PFSK-1 (cell line): ENCODE measurements around the gene ADAMTS14.

ENCODE experiments used
- FOXP2 ChIP-seq: optimal IDR thresholded peaks from 2 replicates; pipeline ENCODE3; 2011; ENCODE audit warnings: borderline replicate concordance, control low read depth, inconsistent platforms; ENCODE audit not compliant: insufficient read depth; ENCODE audit errors: extremely low read length, extremely low read depth
- POLR2AphosphoS5 ChIP-seq: IDR thresholded peaks from 2 replicates; pipeline ENCODE4 v1.6.1; 2012; ENCODE audit warnings: low read depth, mild to moderate bottlenecking, control low read depth, low read length, moderate library complexity
- REST ChIP-seq, 2 experiments: IDR thresholded peaks; 2 replicates each; pipeline versions ENCODE4 v1.6.1 to v1.8.0; 2011 to 2012; ENCODE audit warnings: low read depth in 2 of 2, low read length in 2 of 2, control low read depth in 1 of 2, inconsistent platforms in 1 of 2, mild to moderate bottlenecking in 1 of 2, moderate library complexity in 1 of 2; ENCODE audit not compliant: insufficient read depth in 1 of 2
- SIN3A ChIP-seq: IDR thresholded peaks from 2 replicates; pipeline ENCODE4 v1.6.1; 2012; ENCODE audit warnings: mild to moderate bottlenecking, low read length, moderate library complexity, borderline replicate concordance; ENCODE audit not compliant: insufficient read depth
- TAF1 ChIP-seq: IDR thresholded peaks from 2 replicates; pipeline ENCODE4 v1.6.1; 2012; ENCODE audit warnings: low read length, control low read depth, borderline replicate concordance; ENCODE audit not compliant: insufficient read depth

- TF ChIP-seq SIN3A (no peak), POLR2AphosphoS5 (no peak), REST (IDR thresholded peaks at IDR 0.05; ENCODE audit: insufficient read depth in 1 of 2, low read depth in 2 of 2, low read length in 2 of 2) (no peak), TAF1 (no peak), FOXP2 (no peak)
Observed at GRCh38 chr10:70649526-70649925, 22.8 kb upstream of the ADAMTS14 start.
